Fibroblast of lung (primary cell): Measurements from ENCODE around the gene PRSS53.

Experiments
- EZH2 ChIP-seq: IDR thresholded peaks from 2 replicates; pipeline ENCODE4 v1.5.1; 2012; ENCODE audit warnings: low read length, control low read depth, mild to moderate bottlenecking; ENCODE audit errors: missing control alignments
- TF ChIP-seq, protein P1 (sequence below), 2 donors: IDR thresholded peaks in 1 of 2; conservative IDR thresholded peaks in 1 of 2; 1 replicate in 1 of 2; 2 replicates in 1 of 2; pipeline ENCODE4 v1.5.1; 2011 to 2012; ENCODE audit warnings: low read length in 2 of 2, control low read depth in 1 of 2, inconsistent platforms in 1 of 2, low read depth in 1 of 2, mild to moderate bottlenecking in 1 of 2

DNA sequence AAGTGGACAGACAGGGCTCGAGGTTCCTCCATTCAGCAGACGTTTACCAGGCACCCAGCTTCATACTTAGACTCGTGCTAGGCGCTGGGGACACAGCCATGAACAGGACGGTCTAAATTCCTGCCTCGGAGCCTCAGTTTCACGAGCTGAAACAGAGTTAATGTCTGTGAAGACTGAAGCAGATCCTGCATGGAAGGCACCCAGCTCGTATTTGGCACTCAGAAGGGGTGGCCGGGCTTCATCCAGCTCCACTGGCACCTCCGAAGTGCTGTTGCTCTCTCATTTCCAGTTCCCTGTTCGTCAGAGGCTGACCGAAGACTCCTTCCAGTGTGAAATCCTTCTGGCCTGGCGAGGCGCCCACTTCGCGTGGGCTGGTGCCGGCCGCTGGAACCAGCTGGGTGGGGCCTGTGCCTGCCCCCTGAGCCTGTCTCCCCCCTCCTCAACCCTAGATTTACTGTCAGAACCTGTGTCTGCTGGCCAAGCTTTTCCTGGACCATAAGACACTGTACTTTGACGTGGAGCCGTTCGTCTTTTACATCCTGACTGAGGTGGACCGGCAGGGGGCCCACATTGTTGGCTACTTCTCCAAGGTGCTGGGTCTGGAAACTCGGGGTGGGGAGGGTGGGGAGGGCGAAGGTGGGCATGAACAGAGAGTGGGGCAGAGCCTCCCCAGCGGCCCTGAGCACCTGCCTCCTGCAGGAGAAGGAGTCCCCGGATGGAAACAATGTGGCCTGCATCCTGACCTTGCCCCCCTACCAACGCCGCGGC is 41.0 kb upstream of the PRSS53 start:
- TF ChIP-seq, protein P1, sequence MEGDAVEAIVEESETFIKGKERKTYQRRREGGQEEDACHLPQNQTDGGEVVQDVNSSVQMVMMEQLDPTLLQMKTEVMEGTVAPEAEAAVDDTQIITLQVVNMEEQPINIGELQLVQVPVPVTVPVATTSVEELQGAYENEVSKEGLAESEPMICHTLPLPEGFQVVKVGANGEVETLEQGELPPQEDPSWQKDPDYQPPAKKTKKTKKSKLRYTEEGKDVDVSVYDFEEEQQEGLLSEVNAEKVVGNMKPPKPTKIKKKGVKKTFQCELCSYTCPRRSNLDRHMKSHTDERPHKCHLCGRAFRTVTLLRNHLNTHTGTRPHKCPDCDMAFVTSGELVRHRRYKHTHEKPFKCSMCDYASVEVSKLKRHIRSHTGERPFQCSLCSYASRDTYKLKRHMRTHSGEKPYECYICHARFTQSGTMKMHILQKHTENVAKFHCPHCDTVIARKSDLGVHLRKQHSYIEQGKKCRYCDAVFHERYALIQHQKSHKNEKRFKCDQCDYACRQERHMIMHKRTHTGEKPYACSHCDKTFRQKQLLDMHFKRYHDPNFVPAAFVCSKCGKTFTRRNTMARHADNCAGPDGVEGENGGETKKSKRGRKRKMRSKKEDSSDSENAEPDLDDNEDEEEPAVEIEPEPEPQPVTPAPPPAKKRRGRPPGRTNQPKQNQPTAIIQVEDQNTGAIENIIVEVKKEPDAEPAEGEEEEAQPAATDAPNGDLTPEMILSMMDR (conservative IDR thresholded peaks at IDR 0.05 in 1 of 2, IDR thresholded peaks at IDR 0.05 in 1 of 2; ENCODE audit: low read depth in 1 of 2, low read length in 2 of 2), result no peak
- TF ChIP-seq EZH2, result no peak
